Body of pancreas (tissue), 4 donors: ENCODE data around the gene CCDC51. TPM values are rescaled to one million over a fixed set of nuclear protein-coding genes. Genes with fewer than 3 reads are reported as not detected.

ENCODE experiments used
- ATAC-seq: fragments of 150-250 bp; one replicate; pipeline ENCODE4 v1.9.1; 2016
- DNase-seq, 4 donors: peaks; one replicate each; pipeline ENCODE4 v3.0.0-alpha.2; 2019
- H3K27ac ChIP-seq, 4 donors: fragments of 200-600 bp; sonication (generic); 1 replicate in 3 of 4; 2 replicates in 1 of 4; pipeline versions ENCODE4 v1.5.1 to v1.6.1; 2016 to 2019; ENCODE audit warnings: mild to moderate bottlenecking in 1 of 4, mixed read lengths in 1 of 4, moderate library complexity in 1 of 4
- H3K27me3 ChIP-seq, 2 donors: fragments of 200-600 bp; sonication (generic); one replicate each; pipeline ENCODE4 v1.6.0; 2016; ENCODE audit warnings: mild to moderate bottlenecking in 1 of 2
- H3K36me3 ChIP-seq, 2 donors: fragments of 200-600 bp; sonication (generic); replicated peaks in 1 of 2; 2 replicates each; pipeline ENCODE4 v1.5.1; 2016; ENCODE audit warnings: low read depth in 2 of 2; ENCODE audit not compliant: insufficient read depth in 1 of 2
- H3K4me1 ChIP-seq: fragments of 200-600 bp; sonication (generic); one replicate; pipeline ENCODE4 v1.6.0; 2016
- H3K4me3 ChIP-seq, 2 donors: fragments of 200-600 bp; sonication (generic); 1 replicate in 1 of 2; 2 replicates in 1 of 2; pipeline ENCODE4 v1.5.1; 2016 to 2019
- H3K9me3 ChIP-seq, 3 donors: fragments of 200-600 bp; sonication (generic); 1 replicate in 2 of 3; 2 replicates in 1 of 3; pipeline ENCODE4 v1.5.1; 2016
- POLR2A ChIP-seq, 3 donors: fragments of 450-650 bp; IDR thresholded peaks; one replicate each; pipeline ENCODE4 v1.6.1; 2016; ENCODE audit warnings: antibody characterized with exemption in 3 of 3, mild to moderate bottlenecking in 2 of 3
- WGBS, 2 donors: methylation state at CpG; one replicate each; pipeline ENCODE4 v1.1.5; 2017; 5-methylcytosine and 5-hydroxymethylcytosine counted together
- intact Hi-C: fragments of 100-400 bp; cut with DNase I; formaldehyde crosslinking; loops from one replicate; pipeline ENCODE4 v1.15.1; 2023
- total RNA-seq, 2 donors: library from RNA; depleted of rRNA; stranded (reverse); fragments of >200 nt; gene quantifications; one replicate each; pipeline ENCODE4 v1.1.0, GENCODE V29; 2016
- TF ChIP-seq, protein P1 (sequence below), 7 experiments: fragments of 450-650 bp in 4 of 7; fragments of 200-600 bp in 3 of 7; sonication (generic) in 3 of 7; IDR thresholded peaks; one replicate each; pipeline ENCODE4 v1.5.1; 2016 to 2019; ENCODE audit warnings: antibody characterized with exemption in 7 of 7

CCDC51 gene
- total RNA-seq, 2 donors from 2014 or later, result 0.33 to 2.6 TPM

DNA sequence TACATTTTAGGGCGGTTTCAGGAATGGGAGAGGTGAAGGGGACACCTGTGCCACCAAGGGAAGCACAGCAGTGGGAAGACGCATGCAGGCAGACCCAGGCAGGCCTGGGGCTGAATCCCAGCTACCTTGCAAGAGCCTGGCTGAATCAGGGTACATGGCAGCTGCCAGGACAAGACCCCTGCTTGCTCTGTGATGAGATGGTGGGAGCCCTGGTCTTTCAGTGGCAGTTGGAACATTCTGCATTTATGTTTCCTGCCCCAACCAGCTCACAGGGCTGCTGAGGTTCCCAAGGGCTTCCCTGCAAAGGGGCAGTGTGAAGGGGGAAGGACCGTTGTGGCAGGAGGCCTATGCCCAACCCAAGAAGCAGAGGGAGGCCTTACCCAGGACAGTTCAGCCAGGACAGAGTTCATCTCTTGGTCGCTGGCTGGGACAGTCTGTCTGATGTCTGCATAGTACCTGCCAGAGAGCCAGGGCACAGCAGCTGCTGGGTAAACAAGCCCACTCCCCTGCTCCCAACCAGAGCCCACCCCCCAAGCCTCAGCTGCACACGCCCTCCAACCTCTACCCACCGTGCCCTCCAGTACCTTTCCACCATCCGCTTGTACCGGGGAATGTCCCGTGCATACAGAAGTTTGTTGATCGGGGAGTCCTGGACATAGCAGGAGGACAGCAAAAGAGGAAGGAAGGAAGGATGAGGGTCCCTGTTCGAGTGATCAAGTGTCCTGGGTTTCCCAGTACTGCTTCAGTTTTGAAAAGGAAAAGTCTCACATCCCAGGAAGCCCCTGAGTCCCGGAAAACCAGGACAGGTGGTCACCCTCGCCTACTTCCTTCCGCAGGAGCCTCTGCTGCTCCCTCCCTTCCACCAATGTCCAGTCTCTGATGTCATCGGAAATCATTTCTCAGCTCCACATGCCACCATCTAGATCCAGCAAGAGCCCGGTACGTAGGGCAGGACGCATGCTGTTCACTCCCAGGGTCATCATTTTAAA, 33.2 kb downstream of the CCDC51 start:
- 83 to 87% methylated on average over 18 of the region's 18 CpGs for WGBS, 2 donors
- H3K27ac ChIP-seq, result no peak overlapping the region
- no peak overlapping the region for H3K4me3 ChIP-seq
- peaks cover 10% of the 10 kb centered on the region for H3K4me1 ChIP-seq
- H3K9me3 ChIP-seq, result no peaks in the 10 kb centered on the region
- H3K36me3 ChIP-seq, result peaks cover 10 to 16% of the 10 kb centered on the region in 2 donors
- ATAC-seq (no peak), DNase-seq (peak in 3 of 4 donors; percentile 1 to 9 (median 2))
- H3K27me3 ChIP-seq, result no peaks in the 10 kb centered on the region
- intact Hi-C loops, result no loop called here
- TF ChIP-seq POLR2A (IDR thresholded peaks at IDR 0.05), result no peak
- TF ChIP-seq, protein P1, sequence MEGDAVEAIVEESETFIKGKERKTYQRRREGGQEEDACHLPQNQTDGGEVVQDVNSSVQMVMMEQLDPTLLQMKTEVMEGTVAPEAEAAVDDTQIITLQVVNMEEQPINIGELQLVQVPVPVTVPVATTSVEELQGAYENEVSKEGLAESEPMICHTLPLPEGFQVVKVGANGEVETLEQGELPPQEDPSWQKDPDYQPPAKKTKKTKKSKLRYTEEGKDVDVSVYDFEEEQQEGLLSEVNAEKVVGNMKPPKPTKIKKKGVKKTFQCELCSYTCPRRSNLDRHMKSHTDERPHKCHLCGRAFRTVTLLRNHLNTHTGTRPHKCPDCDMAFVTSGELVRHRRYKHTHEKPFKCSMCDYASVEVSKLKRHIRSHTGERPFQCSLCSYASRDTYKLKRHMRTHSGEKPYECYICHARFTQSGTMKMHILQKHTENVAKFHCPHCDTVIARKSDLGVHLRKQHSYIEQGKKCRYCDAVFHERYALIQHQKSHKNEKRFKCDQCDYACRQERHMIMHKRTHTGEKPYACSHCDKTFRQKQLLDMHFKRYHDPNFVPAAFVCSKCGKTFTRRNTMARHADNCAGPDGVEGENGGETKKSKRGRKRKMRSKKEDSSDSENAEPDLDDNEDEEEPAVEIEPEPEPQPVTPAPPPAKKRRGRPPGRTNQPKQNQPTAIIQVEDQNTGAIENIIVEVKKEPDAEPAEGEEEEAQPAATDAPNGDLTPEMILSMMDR (IDR thresholded peaks at IDR 0.05), result no peak

GRCh38 chr3:48405971-48406370, 33.9 kb downstream of the CCDC51 start:
- DNase-seq, result peak; percentile 0 to 7 (median 4)

GRCh38 chr3:48405343-48405881, 34.5 kb downstream of the CCDC51 start:
- intact Hi-C loops, result no loop called here

More at GRCh38 chr3:48405971-48406370, 33.9 kb downstream of the CCDC51 start:
- 53 to 80% methylated on average over 1 of the region's 1 CpG for WGBS, 2 donors
- H3K9me3 ChIP-seq, result no peaks in the 10 kb centered on the region
- peaks cover 10 to 16% of the 10 kb centered on the region in 2 donors for H3K36me3 ChIP-seq
- ATAC-seq, result no peak
- TF ChIP-seq, protein P1 (IDR thresholded peaks at IDR 0.05), result no peak
- no peak for TF ChIP-seq POLR2A (IDR thresholded peaks at IDR 0.05)
- no peak overlapping the region for H3K27ac ChIP-seq
- intact Hi-C loops, result no loop called here
- no peak overlapping the region for H3K4me3 ChIP-seq
- peaks cover 10% of the 10 kb centered on the region for H3K4me1 ChIP-seq
- no peaks in the 10 kb centered on the region for H3K27me3 ChIP-seq

GRCh38 chr3:48404440-48405342, 35.2 kb downstream of the CCDC51 start:
- Histone ChIP-seq H3K4me3 (no peak overlapping the region), H3K27ac (no peak overlapping the region), H3K36me3 (peaks cover 5 to 13% of the 10 kb centered on the region in 2 donors), H3K4me1 (peaks cover 20% of the 10 kb centered on the region), H3K27me3 (no peaks in the 10 kb centered on the region), H3K9me3 (no peaks in the 10 kb centered on the region)
- DNase-seq (peak; percentile 1 to 9 (median 6)), ATAC-seq (no peak)
- intact Hi-C loops, result loop anchor here (5.0 kb wide), 1 partner anchor 33 kb away; no protein-coding TSS in a partner anchor
- TF ChIP-seq POLR2A (IDR thresholded peaks at IDR 0.05), result no peak
- TF ChIP-seq, protein P1 (IDR thresholded peaks at IDR 0.05), result no peak
- 71 to 78% methylated on average over 18 to 21 of the region's 21 CpGs for WGBS, 2 donors

More at GRCh38 chr3:48405343-48405881, 34.5 kb downstream of the CCDC51 start:
- TF ChIP-seq, protein P1 (IDR thresholded peaks at IDR 0.05), result no peak
- no peak for TF ChIP-seq POLR2A (IDR thresholded peaks at IDR 0.05)
- Histone ChIP-seq H3K36me3 (peaks cover 10 to 16% of the 10 kb centered on the region in 2 donors), H3K27ac (no peak overlapping the region), H3K4me1 (peaks cover 13% of the 10 kb centered on the region), H3K9me3 (no peaks in the 10 kb centered on the region), H3K27me3 (no peaks in the 10 kb centered on the region), H3K4me3 (no peak overlapping the region)
- ATAC-seq (no peak), DNase-seq (peak; percentile 1 to 12 (median 6))
- 77 to 83% methylated on average over 7 to 11 of the region's 13 CpGs for WGBS, 2 donors
